ENCODE data around the gene MAF. TPM values are rescaled to one million over a fixed set of nuclear protein-coding genes. Genes with fewer than 3 reads are reported as not detected.

MAF gene
- total RNA-seq, 4 donors from 2014 or later, result 10.9 to 46.7 (median 32.5) TPM

DNA sequence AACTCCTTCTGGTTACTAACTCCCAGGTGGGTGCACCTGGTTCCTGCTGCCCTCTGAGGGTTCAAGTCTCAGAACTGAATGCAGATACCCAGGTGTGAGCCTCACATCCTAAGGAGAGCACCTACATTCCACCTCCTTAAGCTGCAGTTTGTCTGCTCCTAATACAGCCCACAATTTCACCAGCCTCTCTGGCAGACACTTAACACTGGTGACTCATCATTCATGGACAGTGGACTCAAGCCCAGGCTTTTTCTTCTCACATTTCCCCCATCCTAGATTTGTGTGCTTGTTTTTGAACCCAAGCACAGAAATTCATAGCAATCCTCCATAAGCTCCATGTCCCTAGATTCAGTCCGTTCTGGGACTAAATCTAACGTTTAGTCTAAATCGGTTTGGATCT lies 7.0 kb upstream of the MAF start:
- ATAC-seq (peak; percentile 98 to 99), DNase-seq (peak; percentile 33 to 56)
- Histone ChIP-seq H3K27me3 (no peaks in the 10 kb centered on the region), H3K27ac (peak overlapping the region in 2 of 4 donors; percentile 5 to 31), H3K9me3 (no peaks in the 10 kb centered on the region), H3K4me3 (no peak overlapping the region), H3K4me1 (peaks cover 20 to 23% of the 10 kb centered on the region in 2 donors), H3K36me3 (no peaks in the 10 kb centered on the region)
- intact Hi-C loops (cut with DNase I; ENCODE audit: low total_unique reads) (loop anchor here (2.0 to 10.0 kb wide), 2 partner anchors 323 to 1103 kb away; no protein-coding TSS in a partner anchor), in situ Hi-C loops (cut with MboI; ENCODE audit: low sequenced_read_pairs in 4 of 4) (loop anchor here (10.0 to 25.0 kb wide), 7 partner anchors 670 to 1495 kb away; no protein-coding TSS in a partner anchor)
- TF ChIP-seq, protein P1, sequence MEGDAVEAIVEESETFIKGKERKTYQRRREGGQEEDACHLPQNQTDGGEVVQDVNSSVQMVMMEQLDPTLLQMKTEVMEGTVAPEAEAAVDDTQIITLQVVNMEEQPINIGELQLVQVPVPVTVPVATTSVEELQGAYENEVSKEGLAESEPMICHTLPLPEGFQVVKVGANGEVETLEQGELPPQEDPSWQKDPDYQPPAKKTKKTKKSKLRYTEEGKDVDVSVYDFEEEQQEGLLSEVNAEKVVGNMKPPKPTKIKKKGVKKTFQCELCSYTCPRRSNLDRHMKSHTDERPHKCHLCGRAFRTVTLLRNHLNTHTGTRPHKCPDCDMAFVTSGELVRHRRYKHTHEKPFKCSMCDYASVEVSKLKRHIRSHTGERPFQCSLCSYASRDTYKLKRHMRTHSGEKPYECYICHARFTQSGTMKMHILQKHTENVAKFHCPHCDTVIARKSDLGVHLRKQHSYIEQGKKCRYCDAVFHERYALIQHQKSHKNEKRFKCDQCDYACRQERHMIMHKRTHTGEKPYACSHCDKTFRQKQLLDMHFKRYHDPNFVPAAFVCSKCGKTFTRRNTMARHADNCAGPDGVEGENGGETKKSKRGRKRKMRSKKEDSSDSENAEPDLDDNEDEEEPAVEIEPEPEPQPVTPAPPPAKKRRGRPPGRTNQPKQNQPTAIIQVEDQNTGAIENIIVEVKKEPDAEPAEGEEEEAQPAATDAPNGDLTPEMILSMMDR (IDR thresholded peaks at IDR 0.05 in 4 of 5, conservative IDR thresholded peaks at IDR 0.05 in 1 of 5), result no peak
- TF ChIP-seq POLR2A (IDR thresholded peaks at IDR 0.05), result no peak

DNA sequence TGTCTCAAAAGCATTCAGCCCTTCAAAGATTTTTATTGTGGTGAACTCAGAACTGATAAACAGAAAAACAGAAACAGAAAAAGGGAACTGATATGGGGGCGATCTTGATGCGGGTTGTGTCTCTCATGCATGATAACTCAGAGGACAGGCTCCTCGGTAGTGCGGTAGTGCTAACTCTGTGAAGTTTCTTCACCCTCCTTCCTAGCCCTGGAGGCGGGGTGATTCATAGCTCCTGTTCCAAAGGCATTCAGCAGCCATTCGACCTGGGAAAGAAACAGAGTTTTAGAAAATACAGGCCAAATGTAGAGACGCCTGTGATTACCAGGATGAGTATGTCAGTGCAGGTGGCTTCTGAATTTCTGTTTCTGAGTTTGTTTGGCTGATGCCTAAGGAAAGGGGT lies 5.5 kb upstream of the MAF start:
- H3K36me3 ChIP-seq, result no peaks in the 10 kb centered on the region
- DNase-seq, result no peak
- no peaks in the 10 kb centered on the region for H3K9me3 ChIP-seq
- ATAC-seq, result no peak
- H3K27me3 ChIP-seq, result no peaks in the 10 kb centered on the region
- peaks cover 29 to 32% of the 10 kb centered on the region in 2 donors for H3K4me1 ChIP-seq
- H3K27ac ChIP-seq, result no peak overlapping the region
- no peak overlapping the region for H3K4me3 ChIP-seq
- intact Hi-C loops (cut with DNase I; ENCODE audit: low total_unique reads), result loop anchor here (2.0 to 10.0 kb wide), 2 partner anchors 321 to 1101 kb away; no protein-coding TSS in a partner anchor
- no peak for TF ChIP-seq POLR2A (IDR thresholded peaks at IDR 0.05)
- TF ChIP-seq, protein P1 (IDR thresholded peaks at IDR 0.05 in 4 of 5, conservative IDR thresholded peaks at IDR 0.05 in 1 of 5), result no peak
- in situ Hi-C loops (cut with MboI; ENCODE audit: low sequenced_read_pairs in 4 of 4), result loop anchor here (10.0 to 25.0 kb wide), 7 partner anchors 669 to 1494 kb away; no protein-coding TSS in a partner anchor

DNA sequence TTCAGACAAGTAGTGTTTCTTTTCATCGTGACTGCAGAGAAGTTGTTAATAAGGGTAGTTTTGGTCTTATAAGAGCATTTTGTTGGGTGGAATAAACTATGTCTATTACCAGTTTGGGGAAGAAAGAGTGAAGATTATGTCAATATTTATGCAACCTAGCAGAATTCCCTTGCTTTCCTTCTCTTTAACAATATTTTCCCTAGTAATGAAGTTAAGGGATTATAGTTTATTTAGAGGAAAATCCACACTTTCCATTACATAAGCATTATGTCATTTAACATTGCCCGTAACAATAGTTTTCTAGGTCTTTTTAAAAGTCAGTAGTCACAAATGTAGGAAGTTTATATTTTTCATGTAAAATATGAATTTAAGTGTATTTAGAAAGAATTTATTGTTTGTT lies 2.5 kb upstream of the MAF start:
- no peak for ATAC-seq
- TF ChIP-seq, protein P1 (IDR thresholded peaks at IDR 0.05 in 4 of 5, conservative IDR thresholded peaks at IDR 0.05 in 1 of 5), result no peak
- TF ChIP-seq POLR2A (IDR thresholded peaks at IDR 0.05), result no peak
- intact Hi-C loops (cut with DNase I; ENCODE audit: low total_unique reads) (loop anchor here (2.0 to 10.0 kb wide), 7 partner anchors 71 to 1480 kb away; no protein-coding TSS in a partner anchor), in situ Hi-C loops (cut with MboI; ENCODE audit: low sequenced_read_pairs in 4 of 4) (loop anchor here (10.0 to 25.0 kb wide), 7 partner anchors 666 to 1491 kb away; no protein-coding TSS in a partner anchor)
- Histone ChIP-seq H3K9me3 (no peaks in the 10 kb centered on the region), H3K4me1 (peaks cover 23 to 29% of the 10 kb centered on the region in 2 donors), H3K36me3 (no peaks in the 10 kb centered on the region), H3K27me3 (no peaks in the 10 kb centered on the region), H3K27ac (peak overlapping the region; percentile 92 to 98 (median 98)), H3K4me3 (peak overlapping the region in 1 of 4 donors; percentile 87)
- no peak for DNase-seq

DNA sequence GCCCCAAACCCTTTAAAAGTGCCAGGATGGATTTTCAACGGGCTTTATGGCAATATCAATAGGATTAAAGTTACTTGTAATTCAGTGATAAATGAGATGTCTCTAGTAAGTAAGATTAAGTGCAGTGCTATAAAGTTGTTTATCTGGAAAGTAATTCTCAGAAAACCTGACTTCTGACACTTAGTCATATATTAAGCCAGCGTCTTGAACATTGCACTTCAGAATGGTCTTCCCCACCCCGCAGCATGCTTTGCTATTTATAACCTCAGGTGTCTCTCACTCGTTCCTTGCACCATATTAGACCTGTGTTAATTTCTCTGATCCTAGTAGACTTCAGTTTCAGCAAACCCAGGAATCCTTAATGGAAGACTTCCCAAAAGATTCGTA lies 2.1 kb upstream of the MAF start:
- ATAC-seq, result no peak

More for the DNA sequence above, 2.1 kb upstream of the MAF start:
- peak overlapping the region; percentile 74 to 89 (median 86) for H3K4me3 ChIP-seq
- no peaks in the 10 kb centered on the region for H3K27me3 ChIP-seq
- no peaks in the 10 kb centered on the region for H3K9me3 ChIP-seq
- in situ Hi-C loops (cut with MboI; ENCODE audit: low sequenced_read_pairs in 4 of 4), result loop anchor here (10.0 to 25.0 kb wide), 7 partner anchors 665 to 1490 kb away; no protein-coding TSS in a partner anchor
- DNase-seq, result no peak
- TF ChIP-seq, protein P1 (IDR thresholded peaks at IDR 0.05 in 4 of 5, conservative IDR thresholded peaks at IDR 0.05 in 1 of 5), result no peak
- no peak for TF ChIP-seq POLR2A (IDR thresholded peaks at IDR 0.05)
- H3K4me1 ChIP-seq, result peaks cover 20 to 25% of the 10 kb centered on the region in 2 donors
- peak overlapping the region; percentile 92 to 98 (median 98) for H3K27ac ChIP-seq
- intact Hi-C loops (cut with DNase I; ENCODE audit: low total_unique reads), result loop anchor here (1.0 to 10.0 kb wide), 8 partner anchors 70 to 1480 kb away; no protein-coding TSS in a partner anchor
- H3K36me3 ChIP-seq, result no peaks in the 10 kb centered on the region
